OCI-M2 (cell line): ENCODE measurements around the gene COL27A1.

Source experiments
- DNase-seq: peaks from one replicate; lab custom pipeline; 2025; ENCODE audit not compliant: unreplicated experiment; lab: John Stamatoyannopoulos, UW

Gene COL27A1

GRCh38 chr9:114282926-114283325, 127.6 kb downstream of the COL27A1 start:
- no peak for DNase-seq

GRCh38 chr9:114283551-114284111, 128.3 kb downstream of the COL27A1 start:
- no peak for DNase-seq

DNA sequence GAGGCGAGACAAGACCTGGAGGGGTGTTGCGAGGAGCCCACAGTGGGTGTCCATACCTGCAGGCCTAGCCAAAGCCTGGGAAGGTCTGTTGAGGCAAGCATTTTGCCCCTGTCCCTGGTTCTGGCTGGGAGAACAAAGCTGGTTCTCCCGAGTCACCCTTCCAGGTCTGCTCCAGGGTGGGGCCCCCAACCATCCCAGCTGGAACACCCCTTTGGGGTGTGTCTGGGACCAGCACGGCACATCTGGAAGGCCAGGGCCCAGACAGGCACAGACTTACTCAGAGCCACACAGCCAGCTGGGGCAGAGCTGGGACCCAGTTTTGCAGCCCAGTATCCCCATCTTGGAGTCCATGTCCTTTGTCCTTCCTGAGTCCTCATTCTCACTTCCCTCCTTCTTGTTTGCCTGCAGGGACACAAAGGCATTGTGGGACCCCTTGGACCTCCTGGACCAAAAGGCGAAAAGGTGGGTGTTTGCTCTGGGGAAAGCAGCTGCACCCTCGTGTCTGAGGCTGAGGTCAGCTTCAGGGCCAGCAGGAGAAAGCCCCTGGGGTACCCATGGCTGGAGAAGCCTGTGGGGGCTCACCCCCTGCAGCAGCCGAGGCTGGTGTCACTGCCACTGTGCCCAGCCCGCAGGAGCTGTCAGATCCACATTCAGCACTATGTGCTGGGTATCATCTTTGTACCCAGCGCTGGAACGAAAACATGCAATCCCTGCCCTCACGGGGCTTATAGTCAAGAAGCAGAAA, 129.2 kb downstream of the COL27A1 start:
- DNase-seq: no peak

DNA sequence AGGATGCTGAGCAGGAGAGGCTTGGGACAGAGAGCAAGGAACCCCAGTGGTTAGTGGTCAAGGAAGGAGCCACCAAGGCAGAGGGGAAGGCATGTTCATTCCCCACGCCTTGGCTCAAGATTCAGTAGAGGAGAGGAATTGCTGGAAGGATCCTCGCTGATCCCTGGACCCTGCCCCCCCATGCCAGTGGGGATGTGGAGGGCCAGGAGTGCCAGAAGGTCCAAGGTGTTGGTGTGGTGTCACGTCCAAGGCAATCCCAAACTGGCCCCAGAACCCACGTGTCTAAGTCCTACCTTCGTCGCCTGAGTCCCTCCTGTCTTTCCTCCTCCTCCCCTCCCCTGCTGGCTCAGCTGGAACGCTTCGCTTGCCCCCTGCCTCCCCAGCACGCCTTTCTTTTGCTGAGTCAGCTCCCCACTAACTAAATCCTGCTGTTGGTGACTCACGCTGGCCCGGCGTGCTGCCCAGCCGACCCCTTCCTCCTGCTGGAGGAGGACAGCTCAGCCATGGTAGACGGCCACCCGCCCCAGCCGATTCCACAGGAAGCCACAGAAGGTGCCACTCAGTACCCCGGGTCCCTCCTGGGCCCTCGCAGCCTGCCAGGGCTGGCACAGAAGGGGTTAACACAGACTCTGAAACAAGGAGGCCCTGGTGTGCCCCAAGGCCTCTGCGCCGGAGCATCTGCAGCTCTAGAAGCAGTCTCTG, 130.0 kb downstream of the COL27A1 start:
- no peak for DNase-seq

- no peak for DNase-seq
These were observed 130.9 kb downstream of the COL27A1 start for GRCh38 chr9:114286146-114286679.

GRCh38 chr9:114287001-114287762, 131.8 kb downstream of the COL27A1 start:
- DNase-seq: no peak

DNA sequence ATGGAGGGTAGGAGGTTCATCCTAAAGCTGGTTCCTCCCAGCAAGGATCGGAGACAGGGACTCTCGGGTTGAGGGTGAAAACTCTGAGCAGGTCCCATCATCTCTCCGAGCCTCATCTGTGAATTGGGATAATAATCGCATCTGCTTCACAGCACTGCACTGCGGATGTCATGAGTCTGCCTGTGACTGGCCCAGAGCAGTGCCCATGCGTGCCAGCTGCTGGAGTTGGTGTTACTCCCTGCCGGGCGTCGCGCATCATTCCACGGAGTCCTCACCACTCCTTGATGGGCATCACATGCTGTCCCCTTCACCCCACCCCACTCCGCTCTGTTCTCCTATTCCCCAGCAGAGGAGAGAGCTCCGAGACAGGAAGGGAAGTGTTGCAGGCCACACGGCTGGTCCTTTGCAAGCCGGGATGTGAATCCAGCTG, 132.4 kb downstream of the COL27A1 start:
- no peak for DNase-seq

- no peak for DNase-seq
These were observed 133.1 kb downstream of the COL27A1 start for GRCh38 chr9:114288193-114289091.

GRCh38 chr9:114289106-114289505, 133.8 kb downstream of the COL27A1 start:
- DNase-seq: no peak

GRCh38 chr9:114289571-114290481, 134.5 kb downstream of the COL27A1 start:
- no peak for DNase-seq

GRCh38 chr9:114290561-114290986, 135.2 kb downstream of the COL27A1 start:
- no peak for DNase-seq

DNA sequence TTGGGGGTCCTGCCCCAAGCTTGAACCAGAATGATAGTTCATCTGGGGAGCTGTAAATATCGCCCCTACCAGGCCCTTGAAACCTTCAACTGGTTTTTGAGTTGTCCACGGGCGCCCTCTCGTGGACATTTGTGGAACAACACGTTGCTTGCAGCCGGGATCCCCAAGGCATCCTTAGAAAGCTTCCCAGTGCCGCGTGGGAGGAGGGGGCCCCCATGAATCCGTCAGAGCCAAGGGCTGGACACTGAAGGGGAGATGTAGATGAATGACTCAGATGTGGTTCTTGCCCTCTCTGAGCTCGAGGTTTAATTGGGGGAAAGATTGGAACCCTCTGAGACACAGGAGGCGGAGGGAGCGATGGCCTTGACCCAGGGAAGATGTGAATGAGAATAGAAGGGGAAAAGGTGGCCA, 135.7 kb downstream of the COL27A1 start:
- DNase-seq: no peak

DNA sequence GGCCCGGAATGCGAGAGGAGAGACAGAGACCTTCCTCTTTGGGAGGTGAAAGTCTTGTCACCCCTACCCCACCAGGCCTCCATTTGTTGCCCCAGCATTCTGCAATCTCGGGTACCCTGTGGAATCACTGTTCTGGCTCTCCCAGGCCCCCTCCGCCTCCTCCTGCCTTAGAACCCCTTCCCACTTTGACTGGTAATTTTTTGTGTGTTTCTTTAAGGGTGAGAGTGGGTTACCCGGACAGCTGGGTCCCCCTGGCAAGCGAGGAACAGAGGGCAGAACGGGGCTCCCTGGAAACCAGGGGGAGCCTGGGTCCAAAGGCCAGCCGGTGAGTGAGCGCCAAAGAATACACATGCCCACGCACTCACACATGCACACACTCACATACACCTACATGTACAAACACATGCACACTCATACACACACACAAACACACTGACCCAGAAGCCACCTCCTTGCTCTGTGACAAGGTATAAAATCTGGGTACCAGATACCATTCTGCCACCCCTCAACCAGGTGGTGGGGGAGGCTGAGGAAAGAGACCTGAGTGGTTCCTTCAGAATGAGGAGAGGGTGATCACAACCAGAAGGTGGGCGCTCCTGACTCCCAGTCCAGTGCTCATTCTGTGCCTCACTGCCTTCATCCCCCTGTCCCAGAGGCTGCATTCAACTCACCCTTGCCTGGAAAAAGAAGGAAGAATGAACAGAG, 136.7 kb downstream of the COL27A1 start:
- no peak for DNase-seq

GRCh38 chr9:114294664-114295063, 139.3 kb downstream of the COL27A1 start:
- DNase-seq: no peak

- DNase-seq: no peak
These were observed 141.0 kb downstream of the COL27A1 start for GRCh38 chr9:114296338-114296737.

- no peak for DNase-seq
These were observed 144.2 kb downstream of the COL27A1 start for GRCh38 chr9:114299286-114300152.

DNA sequence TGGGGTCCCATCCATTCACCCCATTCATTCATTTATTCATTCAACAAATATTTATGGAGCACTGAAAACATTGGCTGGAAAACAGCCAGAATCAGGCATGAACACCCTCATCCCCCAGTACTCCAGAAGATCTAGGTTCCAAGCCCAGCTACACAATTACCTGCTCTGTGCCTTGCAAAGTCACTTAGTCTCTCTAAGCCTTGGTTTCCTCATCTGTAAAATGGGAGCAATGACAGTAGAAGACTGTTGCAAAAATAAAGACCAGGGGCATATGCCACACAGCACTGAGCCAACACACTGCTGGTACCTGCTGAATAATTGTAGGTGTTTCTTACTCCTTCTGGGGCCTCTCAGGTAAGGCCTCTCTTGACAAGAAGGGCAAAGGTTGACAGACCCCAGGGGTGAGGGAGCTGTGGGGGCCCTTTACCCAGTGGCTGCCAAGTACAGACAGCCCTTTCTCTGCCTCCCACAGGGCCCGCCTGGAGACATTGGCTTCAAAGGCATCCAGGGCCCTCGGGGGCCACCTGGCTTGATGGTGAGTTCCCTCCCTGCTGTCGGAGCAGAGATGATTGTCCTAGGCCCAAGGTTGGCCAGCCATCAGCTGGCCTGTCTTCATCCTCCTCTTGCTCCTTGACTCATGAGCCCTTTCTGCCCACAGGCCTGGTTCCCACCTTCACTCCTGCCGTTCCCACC, 145.0 kb downstream of the COL27A1 start:
- no peak for DNase-seq
